Upper lobe of left lung (tissue), 4 donors: ENCODE data around the gene IFT172.

Experiments used
- EP300 ChIP-seq, 4 donors: sonication (generic); formaldehyde crosslinking; IDR thresholded peaks; one replicate each; pipeline ENCODE4 v1.5.1; 2017; ENCODE audit warnings: antibody characterized with exemption in 4 of 4, control low read depth in 2 of 4
- POLR2A ChIP-seq, 4 donors: fragments of 450-650 bp; IDR thresholded peaks; one replicate each; pipeline ENCODE4 v1.5.1; 2016 to 2017; ENCODE audit warnings: antibody characterized with exemption in 4 of 4, mild to moderate bottlenecking in 2 of 4
- POLR2AphosphoS5 ChIP-seq, 2 donors: sonication (generic); formaldehyde crosslinking; IDR thresholded peaks; one replicate each; pipeline ENCODE4 v1.5.1; 2017; ENCODE audit warnings: antibody characterized with exemption in 2 of 2
- TF ChIP-seq, protein P1 (sequence below), 6 experiments: fragments of 450-650 bp in 4 of 6; fragments of 200-600 bp in 2 of 6; sonication (generic) in 2 of 6; IDR thresholded peaks; one replicate each; pipeline ENCODE4 v1.5.1; 2016 to 2019; ENCODE audit warnings: antibody characterized with exemption in 6 of 6

DNA sequence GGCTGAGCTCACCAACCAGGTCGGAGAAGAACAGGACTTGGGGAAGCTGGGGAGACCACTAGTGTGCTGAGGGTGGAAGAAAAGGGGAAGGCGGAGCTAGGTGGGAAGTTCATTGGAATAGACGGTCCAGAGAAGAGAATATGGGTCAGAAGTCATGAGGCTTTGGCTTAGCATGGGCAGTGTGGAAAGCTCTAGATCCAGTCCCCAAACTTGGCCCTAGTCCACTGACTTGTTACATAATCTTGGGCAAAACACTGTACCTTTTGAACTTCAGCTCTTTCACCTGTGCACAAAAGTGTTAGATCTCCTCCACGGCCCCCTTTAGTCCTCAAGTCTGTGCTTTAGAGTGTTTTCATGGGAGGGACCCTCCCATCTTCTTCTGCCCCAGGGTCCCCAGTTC lies 17.8 kb upstream of the IFT172 start:
- TF ChIP-seq, protein P1, sequence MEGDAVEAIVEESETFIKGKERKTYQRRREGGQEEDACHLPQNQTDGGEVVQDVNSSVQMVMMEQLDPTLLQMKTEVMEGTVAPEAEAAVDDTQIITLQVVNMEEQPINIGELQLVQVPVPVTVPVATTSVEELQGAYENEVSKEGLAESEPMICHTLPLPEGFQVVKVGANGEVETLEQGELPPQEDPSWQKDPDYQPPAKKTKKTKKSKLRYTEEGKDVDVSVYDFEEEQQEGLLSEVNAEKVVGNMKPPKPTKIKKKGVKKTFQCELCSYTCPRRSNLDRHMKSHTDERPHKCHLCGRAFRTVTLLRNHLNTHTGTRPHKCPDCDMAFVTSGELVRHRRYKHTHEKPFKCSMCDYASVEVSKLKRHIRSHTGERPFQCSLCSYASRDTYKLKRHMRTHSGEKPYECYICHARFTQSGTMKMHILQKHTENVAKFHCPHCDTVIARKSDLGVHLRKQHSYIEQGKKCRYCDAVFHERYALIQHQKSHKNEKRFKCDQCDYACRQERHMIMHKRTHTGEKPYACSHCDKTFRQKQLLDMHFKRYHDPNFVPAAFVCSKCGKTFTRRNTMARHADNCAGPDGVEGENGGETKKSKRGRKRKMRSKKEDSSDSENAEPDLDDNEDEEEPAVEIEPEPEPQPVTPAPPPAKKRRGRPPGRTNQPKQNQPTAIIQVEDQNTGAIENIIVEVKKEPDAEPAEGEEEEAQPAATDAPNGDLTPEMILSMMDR (IDR thresholded peaks at IDR 0.05): no peak
- TF ChIP-seq POLR2A (IDR thresholded peaks at IDR 0.05) (no peak), EP300 (IDR thresholded peaks at IDR 0.05) (no peak), POLR2AphosphoS5 (IDR thresholded peaks at IDR 0.05) (no peak)
